Erythroblast (primary cell): ENCODE results near the gene ZDHHC11.
"Not testable (repeated sequence)": the region's sequence is repeated elsewhere in the genome, so short reads cannot be mapped to it uniquely, and the experiment has no call there.

Source experiments
- GATA1 ChIP-seq: IDR thresholded peaks from 2 replicates; pipeline ENCODE4 v1.6.1; 2011; ENCODE audit warnings: low read depth, mild to moderate bottlenecking, control low read depth, low read length, moderate library complexity
- POLR2A ChIP-seq: IDR thresholded peaks from 2 replicates; pipeline ENCODE4 v1.6.1; 2011; ENCODE audit warnings: mild to moderate bottlenecking, low read length

DNA sequence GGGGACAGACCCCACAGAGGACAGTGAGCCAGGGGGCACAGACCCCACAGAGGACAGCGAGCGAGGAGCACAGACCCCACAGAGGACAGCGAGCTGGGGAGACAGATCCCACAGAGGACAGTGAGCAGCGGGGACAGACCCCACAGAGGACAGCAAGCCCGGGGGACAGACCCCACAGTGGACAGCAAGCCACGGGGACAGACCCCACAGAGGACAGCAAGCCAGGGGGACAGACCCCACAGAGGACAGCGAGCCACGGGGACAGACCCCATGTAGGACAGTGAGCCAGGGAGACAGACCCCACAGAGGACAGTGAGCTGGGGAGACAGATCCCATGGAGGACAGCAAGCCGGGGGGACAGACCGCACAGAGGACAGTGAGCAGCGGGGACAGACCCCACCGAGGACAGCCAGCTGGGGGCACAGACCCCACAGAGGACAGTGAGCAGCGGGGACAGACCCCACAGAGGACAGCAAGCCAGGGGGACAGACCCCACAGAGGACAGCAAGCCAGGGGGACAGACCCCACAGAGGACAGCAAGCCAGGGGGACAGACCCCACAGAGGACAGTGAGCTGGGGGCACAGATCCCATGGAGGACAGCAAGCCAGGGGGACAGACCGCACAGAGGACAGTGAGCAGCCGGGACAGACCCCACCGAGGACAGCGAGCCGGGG lies 2.8 kb upstream of the ZDHHC11 start:
- not testable (repeated sequence) for TF ChIP-seq POLR2A, GATA1
